NCI-H2029 treated with DMSO at 0.1 percent for 48 hours (cell line): ENCODE data around the gene ENTR1.
"Not testable (repeated sequence)": the region's sequence is repeated elsewhere in the genome, so short reads cannot be mapped to it uniquely, and the experiment has no call there.

Source experiments
- DNase-seq: peaks from one replicate; lab custom pipeline; 2025; lab: John Stamatoyannopoulos, UW

ENTR1 gene

GRCh38 chr9:136438548-136439480 lies 28.4 kb upstream of the ENTR1 start:
- DNase-seq: no peak

GRCh38 chr9:136437839-136438547 lies 27.6 kb upstream of the ENTR1 start:
- no peak for DNase-seq

- DNase-seq: no peak
Measured at GRCh38 chr9:136437430-136437829, 27.0 kb upstream of the ENTR1 start.

- DNase-seq: no peak
Measured at GRCh38 chr9:136436055-136436634, 25.7 kb upstream of the ENTR1 start.

- DNase-seq: no peak
Measured at GRCh38 chr9:136434580-136435169, 24.3 kb upstream of the ENTR1 start.

GRCh38 chr9:136433849-136434579 lies 23.6 kb upstream of the ENTR1 start:
- no peak for DNase-seq

- no peak for DNase-seq
Measured at GRCh38 chr9:136433043-136433715, 22.8 kb upstream of the ENTR1 start.

- DNase-seq: no peak
Measured at GRCh38 chr9:136432591-136432990, 22.2 kb upstream of the ENTR1 start.

- DNase-seq: no peak
Measured at GRCh38 chr9:136431782-136432350, 21.5 kb upstream of the ENTR1 start.

GRCh38 chr9:136430588-136431234 lies 20.3 kb upstream of the ENTR1 start:
- no peak for DNase-seq

GRCh38 chr9:136429683-136430491 lies 19.5 kb upstream of the ENTR1 start:
- DNase-seq: no peak

GRCh38 chr9:136429075-136429628 lies 18.7 kb upstream of the ENTR1 start:
- DNase-seq: no peak

- no peak for DNase-seq
Measured at GRCh38 chr9:136426787-136427186, 16.4 kb upstream of the ENTR1 start.

- DNase-seq: not testable (repeated sequence)
Measured at GRCh38 chr9:136425367-136425766, 15.0 kb upstream of the ENTR1 start.

GRCh38 chr9:136424750-136425362 lies 14.4 kb upstream of the ENTR1 start:
- no peak for DNase-seq

- DNase-seq: no peak
Measured at GRCh38 chr9:136423432-136424146, 13.2 kb upstream of the ENTR1 start.

GRCh38 chr9:136422876-136423275 lies 12.5 kb upstream of the ENTR1 start:
- DNase-seq: no peak

GRCh38 chr9:136421791-136422190 lies 11.4 kb upstream of the ENTR1 start:
- DNase-seq: no peak
